ENCODE data around the gene THUMPD3.
A peak's percentile ranks its signal among the peaks of the same experiment; 100 is the strongest.

THUMPD3 gene

GRCh38 chr3:9352917-9353752 lies 9.7 kb upstream of the THUMPD3 start:
- Histone ChIP-seq H3K36me3 (replicated peaks; ENCODE audit: low read depth, low read length) (no peaks in the 10 kb centered on the region), H3K27ac (ENCODE audit: low read length) (no peak overlapping the region), H3K27me3 (ENCODE audit: low read depth, low read length) (no peaks in the 10 kb centered on the region), H3K9me3 (ENCODE audit: insufficient read depth, low read length) (no peaks in the 10 kb centered on the region), H3K79me2 (ENCODE audit: low read length) (no peaks in the 10 kb centered on the region), H2AFZ (ENCODE audit: low read depth, low read length) (peak overlapping the region; percentile 98), H3K4me3 (ENCODE audit: low read length) (peak overlapping the region; percentile 26), H3K4me1 (ENCODE audit: low read length) (peaks cover 26% of the 10 kb centered on the region), H3K9ac (ENCODE audit: low read length) (peak overlapping the region; percentile 3; the same call in 1 of the 2 replicates), H4K20me1 (ENCODE audit: insufficient read depth, low read length) (no peaks in the 10 kb centered on the region), H3K4me2 (ENCODE audit: low read length) (peak overlapping the region; percentile 41)
- TF ChIP-seq CTCF (IDR thresholded peaks at IDR 0.05; ENCODE audit: low read depth, low read length): peak; percentile 96
- no peak for TF ChIP-seq EZH2phosphoT487 (IDR thresholded peaks at IDR 0.05; ENCODE audit: low read depth)

GRCh38 chr3:9361691-9362388 lies 1.0 kb upstream of the THUMPD3 start:
- TF ChIP-seq CTCF (IDR thresholded peaks at IDR 0.05; ENCODE audit: low read depth, low read length) (no peak), EZH2phosphoT487 (IDR thresholded peaks at IDR 0.05; ENCODE audit: low read depth) (no peak)
- H3K36me3 ChIP-seq (replicated peaks; ENCODE audit: low read depth, low read length): peaks cover 21% of the 10 kb centered on the region
- H4K20me1 ChIP-seq (ENCODE audit: insufficient read depth, low read length): no peaks in the 10 kb centered on the region
- peak overlapping the region; percentile 88 for H3K4me3 ChIP-seq (ENCODE audit: low read length)
- H2AFZ ChIP-seq (ENCODE audit: low read depth, low read length): no peak overlapping the region
- peak overlapping the region; percentile 88 for H3K9ac ChIP-seq (ENCODE audit: low read length)
- peaks cover 7% of the 10 kb centered on the region; the same call in 1 of the 2 replicates for H3K4me1 ChIP-seq (ENCODE audit: low read length)
- H3K9me3 ChIP-seq (ENCODE audit: insufficient read depth, low read length): no peaks in the 10 kb centered on the region
- peaks cover 35% of the 10 kb centered on the region for H3K79me2 ChIP-seq (ENCODE audit: low read length)
- no peaks in the 10 kb centered on the region for H3K27me3 ChIP-seq (ENCODE audit: low read depth, low read length)
- H3K27ac ChIP-seq (ENCODE audit: low read length): no peak overlapping the region
- peak overlapping the region; percentile 65 for H3K4me2 ChIP-seq (ENCODE audit: low read length)

- Histone ChIP-seq H3K4me2 (ENCODE audit: low read length) (no peak overlapping the region), H3K4me1 (ENCODE audit: low read length) (no peaks in the 10 kb centered on the region), H3K9me3 (ENCODE audit: insufficient read depth, low read length) (no peaks in the 10 kb centered on the region), H3K27ac (ENCODE audit: low read length) (no peak overlapping the region), H3K36me3 (replicated peaks; ENCODE audit: low read depth, low read length) (peaks cover 55% of the 10 kb centered on the region), H3K9ac (ENCODE audit: low read length) (no peak overlapping the region), H4K20me1 (ENCODE audit: insufficient read depth, low read length) (no peaks in the 10 kb centered on the region), H3K4me3 (ENCODE audit: low read length) (no peak overlapping the region), H3K79me2 (ENCODE audit: low read length) (peaks cover 9% of the 10 kb centered on the region), H2AFZ (ENCODE audit: low read depth, low read length) (no peak overlapping the region), H3K27me3 (ENCODE audit: low read depth, low read length) (no peaks in the 10 kb centered on the region)
- TF ChIP-seq CTCF (IDR thresholded peaks at IDR 0.05; ENCODE audit: low read depth, low read length): no peak
- no peak for TF ChIP-seq EZH2phosphoT487 (IDR thresholded peaks at IDR 0.05; ENCODE audit: low read depth)
Measured at GRCh38 chr3:9369508-9369907, 6.7 kb downstream of the THUMPD3 start.

GRCh38 chr3:9373465-9373864 lies 10.6 kb downstream of the THUMPD3 start:
- Histone ChIP-seq H3K4me3 (ENCODE audit: low read length) (no peak overlapping the region), H3K79me2 (ENCODE audit: low read length) (0 out of 2 replicates have a peak, but pooled peaks cover 5% of the 10 kb centered on the region), H3K4me1 (ENCODE audit: low read length) (no peaks in the 10 kb centered on the region), H3K36me3 (replicated peaks; ENCODE audit: low read depth, low read length) (peaks cover 59% of the 10 kb centered on the region), H3K9ac (ENCODE audit: low read length) (no peak overlapping the region), H2AFZ (ENCODE audit: low read depth, low read length) (no peak overlapping the region), H3K4me2 (ENCODE audit: low read length) (no peak overlapping the region), H4K20me1 (ENCODE audit: insufficient read depth, low read length) (no peaks in the 10 kb centered on the region), H3K27ac (ENCODE audit: low read length) (no peak overlapping the region), H3K27me3 (ENCODE audit: low read depth, low read length) (no peaks in the 10 kb centered on the region), H3K9me3 (ENCODE audit: insufficient read depth, low read length) (no peaks in the 10 kb centered on the region)
- TF ChIP-seq CTCF (IDR thresholded peaks at IDR 0.05; ENCODE audit: low read depth, low read length) (no peak), EZH2phosphoT487 (IDR thresholded peaks at IDR 0.05; ENCODE audit: low read depth) (no peak)

Data from OCI-LY3 (cell line).